Right atrium auricular region (tissue), 2 donors: ENCODE data around the gene IBA57. TPM values are rescaled to one million over a fixed set of nuclear protein-coding genes. Genes with fewer than 3 reads are reported as not detected.

Source experiments
- DNase-seq: peaks from one replicate; pipeline ENCODE4 v3.0.0-alpha.2; 2019; ENCODE audit warnings: low spot score
- H3K27ac ChIP-seq, 2 donors: fragments of 200-600 bp; sonication (generic); 1 replicate in 1 of 2; 2 replicates in 1 of 2; pipeline ENCODE4 v1.5.1; 2016 to 2019
- H3K27me3 ChIP-seq, 2 donors: fragments of 200-600 bp; sonication (generic); one replicate each; pipeline versions ENCODE4 v1.5.1 to v1.6.0; 2017 to 2019
- H3K36me3 ChIP-seq: fragments of 200-600 bp; sonication (generic); one replicate; pipeline ENCODE4 v1.5.1; 2016
- H3K4me1 ChIP-seq, 2 donors: fragments of 200-600 bp; sonication (generic); one replicate each; pipeline versions ENCODE4 v1.5.1 to v1.6.0; 2017 to 2019
- H3K4me3 ChIP-seq, 2 donors: fragments of 200-600 bp; sonication (generic); 1 replicate in 1 of 2; 2 replicates in 1 of 2; pipeline ENCODE4 v1.5.1; 2017 to 2019; ENCODE audit warnings: mild to moderate bottlenecking in 1 of 2, moderate library complexity in 1 of 2
- H3K9me3 ChIP-seq, 2 donors: fragments of 200-600 bp; sonication (generic); one replicate each; pipeline ENCODE4 v1.5.1; 2019
- total RNA-seq, 2 donors: library from RNA; depleted of rRNA; stranded (reverse); fragments of >200 nt; gene quantifications; one replicate each; pipeline ENCODE4 v1.1.0, GENCODE V29; 2016
- TF ChIP-seq, protein P1 (sequence below), 2 donors: fragments of 200-600 bp; sonication (generic); IDR thresholded peaks; one replicate each; pipeline ENCODE4 v1.5.1; 2019; ENCODE audit warnings: antibody characterized with exemption in 2 of 2

Gene IBA57
- total RNA-seq, 2 donors from 2014 or later, result 6.7 to 7.1 TPM

DNA sequence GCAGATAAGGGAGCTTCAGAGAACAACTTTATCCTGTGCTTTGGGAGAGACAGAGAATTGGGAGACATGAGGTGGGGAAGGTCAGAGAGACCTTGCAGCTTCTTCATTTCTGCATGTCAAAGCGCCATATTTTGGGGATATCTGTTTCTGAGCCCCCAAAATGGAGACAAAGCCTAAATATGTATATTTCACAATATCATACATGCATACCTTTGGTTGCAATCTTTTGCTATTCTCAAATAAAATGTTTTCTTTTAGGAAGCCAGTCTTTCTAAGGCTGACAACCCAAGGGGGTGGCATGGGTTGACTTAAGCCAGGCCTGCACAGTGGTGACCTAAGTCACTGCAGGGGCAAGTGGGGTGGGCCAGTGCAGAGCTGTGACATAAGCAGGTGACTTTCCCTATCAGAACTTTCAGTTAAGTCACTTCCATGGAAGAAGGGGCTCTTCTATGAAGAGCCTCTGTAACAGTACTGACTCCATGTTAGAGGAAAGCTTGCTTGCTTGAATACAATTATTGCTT, 42.6 kb upstream of the IBA57 start:
- H3K9me3 ChIP-seq, result no peaks in the 10 kb centered on the region
- no peaks in the 10 kb centered on the region for H3K36me3 ChIP-seq
- no peak overlapping the region for H3K27ac ChIP-seq
- H3K4me3 ChIP-seq, result no peak overlapping the region
- no peaks in the 10 kb centered on the region for H3K4me1 ChIP-seq
- H3K27me3 ChIP-seq, result no peaks in the 10 kb centered on the region
- TF ChIP-seq, protein P1, sequence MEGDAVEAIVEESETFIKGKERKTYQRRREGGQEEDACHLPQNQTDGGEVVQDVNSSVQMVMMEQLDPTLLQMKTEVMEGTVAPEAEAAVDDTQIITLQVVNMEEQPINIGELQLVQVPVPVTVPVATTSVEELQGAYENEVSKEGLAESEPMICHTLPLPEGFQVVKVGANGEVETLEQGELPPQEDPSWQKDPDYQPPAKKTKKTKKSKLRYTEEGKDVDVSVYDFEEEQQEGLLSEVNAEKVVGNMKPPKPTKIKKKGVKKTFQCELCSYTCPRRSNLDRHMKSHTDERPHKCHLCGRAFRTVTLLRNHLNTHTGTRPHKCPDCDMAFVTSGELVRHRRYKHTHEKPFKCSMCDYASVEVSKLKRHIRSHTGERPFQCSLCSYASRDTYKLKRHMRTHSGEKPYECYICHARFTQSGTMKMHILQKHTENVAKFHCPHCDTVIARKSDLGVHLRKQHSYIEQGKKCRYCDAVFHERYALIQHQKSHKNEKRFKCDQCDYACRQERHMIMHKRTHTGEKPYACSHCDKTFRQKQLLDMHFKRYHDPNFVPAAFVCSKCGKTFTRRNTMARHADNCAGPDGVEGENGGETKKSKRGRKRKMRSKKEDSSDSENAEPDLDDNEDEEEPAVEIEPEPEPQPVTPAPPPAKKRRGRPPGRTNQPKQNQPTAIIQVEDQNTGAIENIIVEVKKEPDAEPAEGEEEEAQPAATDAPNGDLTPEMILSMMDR (IDR thresholded peaks at IDR 0.05), result no peak
- DNase-seq, result no peak

DNA sequence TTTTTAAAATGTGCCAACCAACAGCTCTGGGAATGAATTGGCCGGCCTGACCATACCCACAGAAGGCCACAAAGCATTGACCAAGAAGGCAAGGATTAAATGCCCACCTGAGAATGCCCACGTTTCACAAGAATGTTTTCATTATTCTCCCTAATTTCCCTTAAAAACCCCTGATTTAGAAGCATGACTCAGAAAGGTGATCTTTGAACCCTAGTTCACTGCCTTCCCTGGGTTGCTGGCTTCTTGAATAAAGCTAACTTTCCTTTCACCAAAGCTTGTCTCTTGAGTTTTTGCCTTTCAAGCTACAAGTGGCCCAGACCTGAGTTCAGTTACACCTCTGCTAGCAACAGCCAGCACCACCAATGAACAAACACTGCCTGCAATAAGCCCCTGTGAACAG, 42.1 kb upstream of the IBA57 start:
- Histone ChIP-seq H3K4me1 (no peaks in the 10 kb centered on the region), H3K36me3 (no peaks in the 10 kb centered on the region), H3K27me3 (no peaks in the 10 kb centered on the region), H3K27ac (no peak overlapping the region), H3K9me3 (no peaks in the 10 kb centered on the region), H3K4me3 (no peak overlapping the region)
- no peak for DNase-seq
- TF ChIP-seq, protein P1 (IDR thresholded peaks at IDR 0.05), result no peak

DNA sequence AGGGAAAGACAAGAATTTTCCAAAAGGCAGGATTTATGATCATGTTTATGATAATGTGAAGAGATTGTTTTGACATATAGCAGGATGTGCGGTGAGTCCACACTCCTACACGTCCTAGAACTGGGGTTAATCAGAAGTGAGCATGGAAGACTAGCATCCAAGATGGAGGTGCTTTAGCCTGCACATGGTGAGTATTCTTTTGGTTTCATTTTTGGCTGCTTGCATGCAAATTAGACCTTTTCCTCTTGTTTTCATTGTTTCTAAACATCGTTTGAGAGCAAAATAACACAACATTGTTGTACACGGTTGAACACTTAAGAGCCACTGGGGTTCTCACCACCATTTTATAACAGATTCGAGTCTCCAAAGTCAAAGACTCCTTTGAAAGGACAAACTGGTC, 40.4 kb upstream of the IBA57 start:
- no peaks in the 10 kb centered on the region for H3K36me3 ChIP-seq
- no peaks in the 10 kb centered on the region for H3K4me1 ChIP-seq
- H3K4me3 ChIP-seq, result no peak overlapping the region
- no peak for DNase-seq
- no peaks in the 10 kb centered on the region for H3K9me3 ChIP-seq
- TF ChIP-seq, protein P1 (IDR thresholded peaks at IDR 0.05), result no peak
- H3K27me3 ChIP-seq, result no peaks in the 10 kb centered on the region
- no peak overlapping the region for H3K27ac ChIP-seq

DNA sequence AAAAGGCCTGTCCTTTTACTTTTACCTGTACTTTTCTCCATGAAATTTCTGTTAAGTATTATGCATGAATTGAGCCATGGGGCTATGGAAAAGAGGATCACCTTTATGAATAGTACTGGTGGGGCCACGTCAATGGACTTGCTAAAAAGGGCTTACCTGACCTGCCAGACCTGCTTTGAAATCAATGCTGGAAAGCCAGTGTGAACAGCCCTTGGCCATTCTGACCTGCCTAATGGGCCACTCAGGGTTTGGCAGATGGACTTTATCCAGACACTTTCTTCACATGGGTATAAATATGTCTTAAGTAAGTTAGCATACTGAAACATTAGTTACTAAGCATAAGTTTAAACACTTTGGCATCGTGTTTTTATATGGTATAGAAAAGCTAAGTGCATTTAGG, 33.8 kb upstream of the IBA57 start:
- no peak for DNase-seq
- no peak overlapping the region for H3K27ac ChIP-seq
- H3K4me3 ChIP-seq, result no peak overlapping the region
- H3K27me3 ChIP-seq, result no peaks in the 10 kb centered on the region
- H3K4me1 ChIP-seq, result peaks cover 0 to 3% of the 10 kb centered on the region in 2 donors
- TF ChIP-seq, protein P1 (IDR thresholded peaks at IDR 0.05), result no peak
- no peaks in the 10 kb centered on the region for H3K9me3 ChIP-seq
- H3K36me3 ChIP-seq, result no peaks in the 10 kb centered on the region

DNA sequence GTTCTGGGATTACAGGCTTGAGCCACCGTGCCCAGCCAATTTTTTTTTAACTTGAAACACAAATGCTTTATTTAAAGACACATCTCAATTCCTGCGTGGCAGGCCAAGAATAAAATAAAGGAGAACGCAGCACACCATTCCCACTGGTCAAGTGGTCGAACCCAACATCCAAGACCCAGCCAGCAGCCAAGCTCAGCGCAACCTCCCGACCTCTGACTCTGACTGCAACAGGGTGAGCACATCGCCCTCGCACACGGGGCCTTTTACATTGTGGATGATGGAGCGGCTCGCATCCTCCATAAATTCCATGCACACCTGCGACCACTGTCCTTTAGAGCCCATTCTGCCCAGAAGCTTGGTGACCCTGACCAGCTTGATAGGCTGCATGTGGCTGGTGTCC, 31.0 kb upstream of the IBA57 start:
- H3K27ac ChIP-seq, result no peak overlapping the region
- H3K27me3 ChIP-seq, result no peaks in the 10 kb centered on the region
- H3K4me1 ChIP-seq, result peaks cover 0 to 3% of the 10 kb centered on the region in 2 donors
- H3K36me3 ChIP-seq, result no peaks in the 10 kb centered on the region
- TF ChIP-seq, protein P1 (IDR thresholded peaks at IDR 0.05), result no peak
- no peaks in the 10 kb centered on the region for H3K9me3 ChIP-seq
- DNase-seq, result no peak
- no peak overlapping the region for H3K4me3 ChIP-seq

DNA sequence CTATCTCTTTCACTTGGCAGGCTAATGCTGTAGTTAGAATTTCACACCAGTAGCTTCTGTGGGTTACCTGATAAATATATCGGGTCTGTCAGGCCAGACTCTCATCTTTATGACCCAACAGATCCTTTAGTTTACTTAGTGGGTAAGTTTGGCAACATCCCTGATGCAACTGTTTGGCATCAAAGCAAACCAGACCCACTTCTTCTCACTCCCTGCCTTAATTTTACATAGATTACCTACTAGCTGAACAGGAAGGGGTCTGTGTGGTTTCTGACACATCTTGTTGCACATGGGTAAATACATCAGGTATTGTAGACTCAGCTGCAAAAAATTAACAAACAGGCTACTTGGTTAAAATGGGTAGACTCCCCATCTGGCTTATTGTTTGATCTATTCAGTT, 28.7 kb upstream of the IBA57 start:
- H3K4me3 ChIP-seq, result no peak overlapping the region
- H3K9me3 ChIP-seq, result no peaks in the 10 kb centered on the region
- DNase-seq, result no peak
- TF ChIP-seq, protein P1 (IDR thresholded peaks at IDR 0.05), result no peak
- peaks cover 0 to 13% of the 10 kb centered on the region in 2 donors for H3K4me1 ChIP-seq
- no peaks in the 10 kb centered on the region for H3K27me3 ChIP-seq
- no peak overlapping the region for H3K27ac ChIP-seq
- H3K36me3 ChIP-seq, result no peaks in the 10 kb centered on the region
